ENCODE results near the gene LRRC4C.

LRRC4C gene

GRCh38 chr11:40119661-40120060 is 1339.8 kb downstream of the LRRC4C start:
- TF ChIP-seq TAF1 (IDR thresholded peaks at IDR 0.05; ENCODE audit: borderline replicate concordance, low read depth, low read length): no peak
- TF ChIP-seq POLR2AphosphoS5 (IDR thresholded peaks at IDR 0.05; ENCODE audit: low read depth, low read length): no peak
- no peak for TF ChIP-seq POLR2A (IDR thresholded peaks at IDR 0.05; ENCODE audit: low read depth, low read length)
- DNase-seq (ENCODE audit: insufficient read length) (no peak), FAIRE-seq (no peak)

GRCh38 chr11:40118780-40119179 is 1340.7 kb downstream of the LRRC4C start:
- DNase-seq (ENCODE audit: insufficient read length): no peak
- FAIRE-seq: no peak
- no peak for TF ChIP-seq TAF1 (IDR thresholded peaks at IDR 0.05; ENCODE audit: borderline replicate concordance, low read depth, low read length)
- TF ChIP-seq POLR2AphosphoS5 (IDR thresholded peaks at IDR 0.05; ENCODE audit: low read depth, low read length): no peak
- no peak for TF ChIP-seq POLR2A (IDR thresholded peaks at IDR 0.05; ENCODE audit: low read depth, low read length)

GRCh38 chr11:40118026-40118425 is 1341.4 kb downstream of the LRRC4C start:
- FAIRE-seq (no peak), DNase-seq (ENCODE audit: insufficient read length) (no peak)
- no peak for TF ChIP-seq TAF1 (IDR thresholded peaks at IDR 0.05; ENCODE audit: borderline replicate concordance, low read depth, low read length)
- TF ChIP-seq POLR2A (IDR thresholded peaks at IDR 0.05; ENCODE audit: low read depth, low read length): no peak
- TF ChIP-seq POLR2AphosphoS5 (IDR thresholded peaks at IDR 0.05; ENCODE audit: low read depth, low read length): no peak

DNA sequence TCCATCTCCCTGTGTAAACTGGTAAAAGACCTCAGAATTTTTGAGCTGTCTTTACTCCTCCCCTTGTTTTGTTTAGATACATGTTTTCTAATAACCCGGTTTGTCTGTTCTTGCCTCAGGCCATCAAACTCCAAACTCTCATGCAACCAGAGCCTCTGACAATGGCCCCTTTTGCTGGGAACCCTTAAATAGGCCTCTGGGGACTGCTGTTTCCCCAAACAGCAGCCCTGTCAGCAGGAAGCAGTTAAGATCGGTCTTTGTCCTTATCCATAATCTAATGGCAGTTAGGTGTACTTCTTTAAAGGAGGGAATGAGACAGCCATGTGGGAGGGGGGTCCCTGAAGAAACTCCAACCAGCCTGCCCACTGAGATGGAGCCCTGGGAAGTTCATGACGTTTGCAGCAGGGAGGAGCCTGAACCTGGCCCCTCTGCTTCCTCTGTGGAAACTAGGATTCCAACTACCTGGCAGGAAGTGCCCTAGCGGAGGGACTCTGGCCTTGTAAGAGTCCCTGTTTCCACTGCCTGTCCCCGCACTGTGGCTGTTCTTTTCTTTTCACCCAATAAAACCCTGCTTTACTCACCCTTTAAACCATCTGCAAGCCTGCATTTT is 1354.4 kb downstream of the LRRC4C start:
- no peak for DNase-seq (ENCODE audit: insufficient read length)
- TF ChIP-seq POLR2A (IDR thresholded peaks at IDR 0.05; ENCODE audit: low read depth, low read length): no peak
- TF ChIP-seq TAF1 (IDR thresholded peaks at IDR 0.05; ENCODE audit: borderline replicate concordance, low read depth, low read length): no peak
- no peak for TF ChIP-seq POLR2AphosphoS5 (IDR thresholded peaks at IDR 0.05; ENCODE audit: low read depth, low read length)
- no peak for FAIRE-seq

DNA sequence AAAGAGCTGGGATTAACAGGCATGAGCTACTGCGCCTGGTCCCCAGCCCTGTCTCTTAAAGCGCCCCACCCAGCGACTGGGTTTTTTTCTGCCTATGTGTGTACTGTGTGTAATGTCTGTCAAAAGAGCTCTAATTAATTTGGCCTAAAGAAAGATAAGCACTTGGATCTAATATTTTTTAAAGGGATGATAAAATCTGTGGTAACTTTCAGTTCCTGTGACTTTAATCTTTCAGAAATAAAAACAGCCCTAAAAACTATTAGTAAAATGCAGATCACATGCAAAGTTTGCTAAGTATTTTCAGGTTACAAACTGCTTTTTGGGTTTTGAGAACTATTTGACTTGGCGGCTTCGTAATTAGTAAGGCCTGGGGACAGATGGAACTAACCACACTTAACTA is 1358.7 kb downstream of the LRRC4C start:
- DNase-seq (ENCODE audit: insufficient read length) (no peak), FAIRE-seq (no peak)
- TF ChIP-seq TAF1 (IDR thresholded peaks at IDR 0.05; ENCODE audit: borderline replicate concordance, low read depth, low read length) (no peak), POLR2A (IDR thresholded peaks at IDR 0.05; ENCODE audit: low read depth, low read length) (no peak), POLR2AphosphoS5 (IDR thresholded peaks at IDR 0.05; ENCODE audit: low read depth, low read length) (no peak)

DNA sequence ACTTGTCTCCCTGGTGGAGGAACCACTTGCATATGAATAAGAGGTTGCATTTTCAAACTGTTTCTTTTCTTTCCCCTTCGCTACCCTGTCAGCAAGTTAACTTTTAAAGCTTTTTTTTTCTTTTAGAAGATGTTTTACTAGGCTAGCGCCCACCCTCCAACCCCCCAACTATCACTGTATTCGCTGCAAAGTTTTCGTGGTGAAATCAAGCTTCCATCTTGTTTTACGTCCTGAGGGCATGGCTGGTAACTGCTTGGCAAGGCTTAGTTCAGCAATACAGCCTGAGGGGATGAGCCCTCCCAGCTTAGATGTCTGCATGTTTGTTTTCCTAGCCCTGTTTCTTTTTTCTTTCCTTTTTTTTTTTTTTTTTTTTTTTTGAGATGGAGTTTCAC is 1359.3 kb downstream of the LRRC4C start:
- DNase-seq (ENCODE audit: insufficient read length) (no peak), FAIRE-seq (no peak)
- TF ChIP-seq TAF1 (IDR thresholded peaks at IDR 0.05; ENCODE audit: borderline replicate concordance, low read depth, low read length): no peak
- TF ChIP-seq POLR2A (IDR thresholded peaks at IDR 0.05; ENCODE audit: low read depth, low read length): no peak
- no peak for TF ChIP-seq POLR2AphosphoS5 (IDR thresholded peaks at IDR 0.05; ENCODE audit: low read depth, low read length)

DNA sequence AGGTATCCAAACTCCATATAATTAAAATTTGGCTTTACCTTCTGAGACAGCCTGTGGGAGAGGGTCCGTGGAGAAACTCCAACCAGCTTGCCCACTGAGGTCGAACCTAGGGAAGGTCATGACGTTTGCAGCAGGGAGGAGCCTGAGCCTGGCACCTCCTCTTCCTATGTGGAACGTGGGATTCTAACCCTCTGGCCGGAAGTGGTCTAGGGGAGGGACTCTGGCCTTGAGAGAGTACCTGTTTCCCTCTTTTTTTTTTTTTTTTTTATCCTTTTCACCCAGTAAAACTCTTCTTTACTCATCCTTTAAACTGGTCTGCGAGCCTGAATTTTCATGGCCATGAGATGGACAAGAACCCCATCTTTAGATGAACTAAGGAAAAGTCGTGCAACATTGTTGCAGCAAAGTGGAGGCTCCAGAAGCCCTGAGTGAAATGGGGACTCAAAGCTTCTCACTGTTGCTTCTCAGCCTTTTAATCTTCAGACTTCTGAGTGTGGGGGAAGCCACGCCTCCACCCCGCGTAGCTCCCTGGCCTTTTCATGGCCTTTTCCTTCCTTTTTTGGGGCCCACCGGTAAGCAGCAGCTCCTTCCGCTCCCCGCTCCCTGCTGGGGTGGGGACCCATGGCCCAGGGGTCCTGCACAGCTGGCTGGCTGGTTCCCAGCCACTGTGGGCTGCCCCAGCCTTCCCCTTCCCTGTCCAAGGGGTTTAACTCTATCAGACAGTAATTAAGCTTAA is 1359.9 kb downstream of the LRRC4C start:
- TF ChIP-seq POLR2AphosphoS5 (IDR thresholded peaks at IDR 0.05; ENCODE audit: low read depth, low read length) (no peak), POLR2A (IDR thresholded peaks at IDR 0.05; ENCODE audit: low read depth, low read length) (no peak), TAF1 (IDR thresholded peaks at IDR 0.05; ENCODE audit: borderline replicate concordance, low read depth, low read length) (no peak)
- FAIRE-seq: no peak
- DNase-seq (ENCODE audit: insufficient read length): no peak

DNA sequence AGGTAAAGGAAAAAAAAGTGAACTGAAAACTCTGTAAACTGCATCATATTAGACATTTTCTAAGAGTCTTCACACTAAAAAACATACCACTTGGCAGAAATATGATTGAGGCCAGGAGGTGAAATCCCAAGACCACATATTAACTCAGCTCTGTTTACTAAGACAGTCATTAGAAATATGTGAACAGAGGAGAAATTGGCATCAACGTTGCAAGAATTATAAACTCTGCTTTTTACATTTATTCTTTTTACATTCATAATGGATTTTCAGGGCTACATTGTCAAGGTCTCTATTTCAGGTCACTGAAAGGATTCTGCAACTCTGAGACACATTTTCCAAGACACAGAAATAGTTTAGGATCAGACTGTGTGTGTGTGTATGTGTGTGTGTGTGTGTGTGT is 1364.0 kb downstream of the LRRC4C start:
- FAIRE-seq (no peak), DNase-seq (ENCODE audit: insufficient read length) (no peak)
- TF ChIP-seq POLR2A (IDR thresholded peaks at IDR 0.05; ENCODE audit: low read depth, low read length) (no peak), TAF1 (IDR thresholded peaks at IDR 0.05; ENCODE audit: borderline replicate concordance, low read depth, low read length) (no peak), POLR2AphosphoS5 (IDR thresholded peaks at IDR 0.05; ENCODE audit: low read depth, low read length) (no peak)

GRCh38 chr11:40094954-40095353 is 1364.5 kb downstream of the LRRC4C start:
- TF ChIP-seq POLR2AphosphoS5 (IDR thresholded peaks at IDR 0.05; ENCODE audit: low read depth, low read length): no peak
- TF ChIP-seq TAF1 (IDR thresholded peaks at IDR 0.05; ENCODE audit: borderline replicate concordance, low read depth, low read length): no peak
- TF ChIP-seq POLR2A (IDR thresholded peaks at IDR 0.05; ENCODE audit: low read depth, low read length): no peak
- no peak for DNase-seq (ENCODE audit: insufficient read length)
- no peak for FAIRE-seq

DNA sequence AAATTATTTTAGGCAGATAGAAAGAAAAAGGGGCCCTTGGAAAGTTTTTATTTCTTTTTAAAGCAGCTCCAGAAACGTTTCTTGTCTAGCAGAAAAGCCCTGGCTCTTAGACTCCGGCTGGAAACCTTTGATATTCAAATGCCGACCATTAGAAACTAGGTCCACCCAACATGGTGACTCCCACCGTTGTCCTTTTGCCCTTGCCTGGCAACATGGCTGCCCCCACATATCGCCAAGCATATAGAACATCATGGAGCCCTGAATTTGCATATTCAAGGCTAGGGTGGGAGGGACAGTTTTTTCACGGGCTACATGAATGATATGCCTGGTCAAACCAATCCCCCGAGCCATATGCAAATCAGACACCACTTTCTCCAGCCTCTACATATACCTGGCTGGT is 1379.0 kb downstream of the LRRC4C start:
- DNase-seq (ENCODE audit: insufficient read length) (no peak), FAIRE-seq (no peak)
- TF ChIP-seq POLR2AphosphoS5 (IDR thresholded peaks at IDR 0.05; ENCODE audit: low read depth, low read length) (no peak), TAF1 (IDR thresholded peaks at IDR 0.05; ENCODE audit: borderline replicate concordance, low read depth, low read length) (no peak), POLR2A (IDR thresholded peaks at IDR 0.05; ENCODE audit: low read depth, low read length) (no peak)

All from GM12892 (cell line).